Spleen (tissue), 11 donors: ENCODE data around the gene MRPS9. TPM values are rescaled to one million over a fixed set of nuclear protein-coding genes. Genes with fewer than 3 reads are reported as not detected.

Source experiments
- DNase-seq: peaks from one replicate; pipeline ENCODE4 v3.0.0-alpha.2; 2020
- H3K27ac ChIP-seq, 8 donors: fragments of 200-600 bp; sonication (generic) in 7 of 8; 1 replicate in 4 of 8; 2 replicates in 4 of 8; pipeline versions ENCODE4 v1.5.0 to v1.8.0; 2016 to 2021; ENCODE audit warnings: inconsistent platforms in 4 of 8, mild to moderate bottlenecking in 4 of 8, moderate library complexity in 1 of 8
- H3K27me3 ChIP-seq, 7 donors: fragments of 200-600 bp; sonication (generic) in 6 of 7; replicated peaks in 1 of 7; 1 replicate in 4 of 7; 2 replicates in 3 of 7; pipeline versions ENCODE4 v1.5.0 to v1.8.0; 2016 to 2021; ENCODE audit warnings: inconsistent platforms in 3 of 7, mild to moderate bottlenecking in 1 of 7
- H3K36me3 ChIP-seq, 6 donors: fragments of 200-600 bp; sonication (generic) in 5 of 6; 1 replicate in 4 of 6; 2 replicates in 2 of 6; pipeline versions ENCODE4 v1.5.0 to v1.8.0; 2016 to 2021; ENCODE audit warnings: inconsistent platforms in 2 of 6
- H3K4me1 ChIP-seq, 6 donors: fragments of 200-600 bp; sonication (generic) in 5 of 6; 1 replicate in 3 of 6; 2 replicates in 3 of 6; pipeline versions ENCODE4 v1.5.0 to v1.8.0; 2016 to 2021; ENCODE audit warnings: inconsistent platforms in 3 of 6
- H3K4me3 ChIP-seq, 8 donors: fragments of 200-600 bp; sonication (generic) in 7 of 8; 1 replicate in 4 of 8; 2 replicates in 4 of 8; pipeline versions ENCODE4 v1.5.0 to v1.8.0; 2016 to 2021; ENCODE audit warnings: inconsistent platforms in 4 of 8, mild to moderate bottlenecking in 4 of 8, moderate library complexity in 2 of 8
- H3K9me3 ChIP-seq, 8 donors: fragments of 200-600 bp; sonication (generic) in 7 of 8; 1 replicate in 4 of 8; 2 replicates in 4 of 8; pipeline versions ENCODE4 v1.5.0 to v1.8.0; 2016 to 2021; ENCODE audit warnings: inconsistent platforms in 4 of 8
- POLR2A ChIP-seq, 3 donors: fragments of 450-650 bp; IDR thresholded peaks; one replicate each; pipeline ENCODE4 v1.5.1; 2017; ENCODE audit warnings: antibody characterized with exemption in 3 of 3, mild to moderate bottlenecking in 1 of 3
- POLR2AphosphoS5 ChIP-seq, 3 donors: sonication (generic); formaldehyde crosslinking; IDR thresholded peaks; one replicate each; pipeline ENCODE4 v1.5.1; 2017; ENCODE audit warnings: antibody characterized with exemption in 3 of 3
- WGBS, 5 donors: extraction: QIAGEN DNeasy Blood & Tissue Kit in 3 of 5; methylation state at CpG; one replicate each; pipeline versions ENCODE4 v1.1.5 to v1.1.7; 2013 to 2018; 5-methylcytosine and 5-hydroxymethylcytosine counted together
- intact Hi-C: fragments of 100-400 bp; cut with DNase I; formaldehyde crosslinking; loops from one replicate; pipeline ENCODE4 v1.15.0; 2023; ENCODE audit warnings: low total_unique reads
- polyA plus RNA-seq, 3 donors: library from polyadenylated mRNA; stranded (reverse); fragments of 200-250 nt; gene quantifications; one replicate each; pipeline ENCODE4 v1.2.1, GENCODE V29; 2013
- total RNA-seq, 7 donors: library from RNA; depleted of rRNA in 3 of 7; stranded (reverse); fragments of >200 nt in 3 of 7; fragmentation: NEBNext Ultra II Directional in 4 of 7; extraction: Animal tissue kit (Norgen Biotek cat#: 25700) in 4 of 7; gene quantifications; one replicate each; pipeline versions ENCODE4 v1.1.0 to v1.2.1, GENCODE V29; 2016 to 2021
- TF ChIP-seq, protein P1 (sequence below), 11 experiments: fragments of 200-600 bp in 7 of 11; fragments of 450-650 bp in 4 of 11; sonication (generic) in 4 of 11; IDR thresholded peaks in 8 of 11; conservative IDR thresholded peaks in 3 of 11; 1 replicate in 7 of 11; 2 replicates in 4 of 11; pipeline versions ENCODE4 v1.4.0 to v1.8.0; 2016 to 2021; ENCODE audit warnings: antibody characterized with exemption in 11 of 11, inconsistent platforms in 4 of 11, mild to moderate bottlenecking in 1 of 11
- donor health status: healthy with polysubstance abuse.
- donor health status: DM: no; HTN: no; CAD: no; lungs with moderate emphysema.
- donor health status: DM: no; HTN: no; CAD: no.
- donor health status: Bipolar disorder and iron deficiency.
- donor health status: healthy.
- donor health status: DM: no; HTN: no; CAD: no.
- donor health status: DM: yes; HTN: yes; CAD: no.

The MRPS9 gene
- total and polyA plus RNA-seq, 10 donors, result 10.4 to 28.7 (median 16.0) TPM

GRCh38 chr2:105057005-105057404 is 19.1 kb downstream of the MRPS9 start:
- no peak overlapping the region for H3K4me3 ChIP-seq
- peaks cover 0 to 14% (median 3%) of the 10 kb centered on the region in 6 donors for H3K4me1 ChIP-seq
- no peaks in the 10 kb centered on the region for H3K27me3 ChIP-seq
- TF ChIP-seq POLR2A (IDR thresholded peaks at IDR 0.05), result no peak
- TF ChIP-seq, protein P1, sequence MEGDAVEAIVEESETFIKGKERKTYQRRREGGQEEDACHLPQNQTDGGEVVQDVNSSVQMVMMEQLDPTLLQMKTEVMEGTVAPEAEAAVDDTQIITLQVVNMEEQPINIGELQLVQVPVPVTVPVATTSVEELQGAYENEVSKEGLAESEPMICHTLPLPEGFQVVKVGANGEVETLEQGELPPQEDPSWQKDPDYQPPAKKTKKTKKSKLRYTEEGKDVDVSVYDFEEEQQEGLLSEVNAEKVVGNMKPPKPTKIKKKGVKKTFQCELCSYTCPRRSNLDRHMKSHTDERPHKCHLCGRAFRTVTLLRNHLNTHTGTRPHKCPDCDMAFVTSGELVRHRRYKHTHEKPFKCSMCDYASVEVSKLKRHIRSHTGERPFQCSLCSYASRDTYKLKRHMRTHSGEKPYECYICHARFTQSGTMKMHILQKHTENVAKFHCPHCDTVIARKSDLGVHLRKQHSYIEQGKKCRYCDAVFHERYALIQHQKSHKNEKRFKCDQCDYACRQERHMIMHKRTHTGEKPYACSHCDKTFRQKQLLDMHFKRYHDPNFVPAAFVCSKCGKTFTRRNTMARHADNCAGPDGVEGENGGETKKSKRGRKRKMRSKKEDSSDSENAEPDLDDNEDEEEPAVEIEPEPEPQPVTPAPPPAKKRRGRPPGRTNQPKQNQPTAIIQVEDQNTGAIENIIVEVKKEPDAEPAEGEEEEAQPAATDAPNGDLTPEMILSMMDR (IDR thresholded peaks at IDR 0.05 in 8 of 11, conservative IDR thresholded peaks at IDR 0.05 in 3 of 11), result no peak
- WGBS, 5 donors, result 58 to 73% (median 67%) methylated on average over 1 of the region's 1 CpG
- peaks cover 0 to 12% (median 2%) of the 10 kb centered on the region in 6 donors for H3K36me3 ChIP-seq
- peaks cover 0 to 6% (median 1%) of the 10 kb centered on the region in 8 donors for H3K9me3 ChIP-seq
- no peak for DNase-seq
- intact Hi-C loops, result no loop called here
- H3K27ac ChIP-seq, result no peak overlapping the region

DNA sequence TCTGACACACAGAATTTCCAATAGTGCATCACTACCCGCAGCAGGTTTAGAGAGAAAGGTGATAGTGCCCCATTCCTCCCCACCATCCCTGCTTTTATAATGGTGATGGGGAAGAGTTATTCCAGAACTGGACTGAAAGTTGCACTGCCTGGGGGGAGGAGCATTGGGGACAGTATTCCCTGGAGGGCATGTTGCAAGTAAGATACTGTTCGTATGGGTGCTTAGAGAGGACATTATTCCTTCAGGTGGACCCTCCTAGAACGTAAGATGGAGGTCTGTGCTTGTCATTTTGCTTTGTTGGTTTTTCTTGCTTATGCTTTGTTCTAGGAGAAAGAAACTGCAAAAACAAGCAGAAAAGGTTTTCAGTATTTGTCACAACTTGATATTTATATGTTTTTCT is 23.7 kb downstream of the MRPS9 start:
- DNase-seq, result no peak
- H3K9me3 ChIP-seq, result no peaks in the 10 kb centered on the region
- intact Hi-C loops, result no loop called here
- 93 to 95% (median 95%) methylated on average over 3 of the region's 3 CpGs for WGBS, 5 donors
- peaks cover 0 to 8% (median 1%) of the 10 kb centered on the region in 6 donors for H3K4me1 ChIP-seq
- H3K27ac ChIP-seq, result no peak overlapping the region
- no peaks in the 10 kb centered on the region for H3K27me3 ChIP-seq
- no peak for TF ChIP-seq POLR2AphosphoS5 (IDR thresholded peaks at IDR 0.05)
- TF ChIP-seq, protein P1 (IDR thresholded peaks at IDR 0.05 in 8 of 11, conservative IDR thresholded peaks at IDR 0.05 in 3 of 11), result no peak
- TF ChIP-seq POLR2A (IDR thresholded peaks at IDR 0.05), result no peak
- H3K36me3 ChIP-seq, result peaks cover 0 to 19% (median 0%) of the 10 kb centered on the region in 6 donors
- no peak overlapping the region for H3K4me3 ChIP-seq

DNA sequence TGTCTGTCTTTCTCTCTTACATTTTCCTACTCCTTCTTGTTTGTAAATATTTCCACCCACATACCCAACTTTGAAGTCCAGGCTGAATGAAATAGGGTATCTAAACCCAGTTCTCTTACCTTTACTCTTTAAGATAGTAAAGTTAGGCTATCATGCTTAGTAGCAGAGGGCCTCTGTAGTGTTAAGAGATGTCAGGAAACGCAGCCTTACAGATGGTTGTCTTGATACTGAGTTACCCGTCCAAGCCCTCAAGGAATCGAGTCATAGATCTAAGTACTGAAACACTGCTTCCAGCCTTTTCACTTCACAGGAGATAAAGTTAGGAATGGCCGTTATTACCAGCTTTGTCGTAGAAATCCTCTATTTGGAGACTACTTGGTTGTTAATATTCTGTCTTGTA is 24.3 kb downstream of the MRPS9 start:
- WGBS, 5 donors, result 91 to 95% (median 93%) methylated on average over 5 of the region's 5 CpGs
- TF ChIP-seq, protein P1 (IDR thresholded peaks at IDR 0.05 in 8 of 11, conservative IDR thresholded peaks at IDR 0.05 in 3 of 11), result no peak
- TF ChIP-seq POLR2AphosphoS5 (IDR thresholded peaks at IDR 0.05) (no peak), POLR2A (IDR thresholded peaks at IDR 0.05) (no peak)
- no peaks in the 10 kb centered on the region for H3K27me3 ChIP-seq
- no peak overlapping the region for H3K27ac ChIP-seq
- H3K4me3 ChIP-seq, result no peak overlapping the region
- DNase-seq, result no peak
- intact Hi-C loops, result no loop called here
- peaks cover 0 to 19% (median 0%) of the 10 kb centered on the region in 6 donors for H3K36me3 ChIP-seq
- H3K9me3 ChIP-seq, result no peaks in the 10 kb centered on the region
- peaks cover 0 to 3% (median under 1%) of the 10 kb centered on the region in 6 donors for H3K4me1 ChIP-seq

- Histone ChIP-seq H3K27me3 (no peaks in the 10 kb centered on the region), H3K4me3 (no peak overlapping the region), H3K36me3 (peaks cover 0 to 29% (median 0%) of the 10 kb centered on the region in 6 donors), H3K27ac (no peak overlapping the region), H3K9me3 (no peaks in the 10 kb centered on the region), H3K4me1 (peaks cover 0 to 10% (median 0%) of the 10 kb centered on the region in 6 donors)
- TF ChIP-seq POLR2AphosphoS5 (IDR thresholded peaks at IDR 0.05), result no peak
- 80 to 94% (median 91%) methylated on average over 1 of the region's 1 CpG for WGBS, 5 donors
- DNase-seq, result no peak
- intact Hi-C loops, result no loop called here
Measured at GRCh38 chr2:105068387-105068786, 30.5 kb downstream of the MRPS9 start.

DNA sequence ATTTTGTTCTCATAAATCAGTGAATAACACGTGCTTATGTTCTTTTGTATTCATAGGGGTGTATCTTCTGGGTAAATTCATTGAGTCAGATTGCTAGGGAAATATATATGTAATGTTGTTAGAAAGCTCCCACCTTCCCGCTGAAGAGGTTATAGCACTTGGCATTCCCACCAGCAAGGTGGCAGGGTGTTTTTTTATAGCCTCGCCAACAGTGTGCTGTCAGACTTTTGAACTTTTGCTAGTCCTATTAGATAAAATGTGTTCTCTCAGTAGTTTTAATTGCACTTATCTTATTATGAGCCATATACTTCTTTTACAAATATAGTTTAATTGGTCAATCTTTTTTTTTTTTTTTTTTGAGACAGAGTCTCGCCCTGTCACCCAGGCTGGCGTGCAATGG is 31.0 kb downstream of the MRPS9 start:
- no peak overlapping the region for H3K4me3 ChIP-seq
- intact Hi-C loops, result no loop called here
- DNase-seq, result no peak
- peaks cover 0 to 10% (median 0%) of the 10 kb centered on the region in 6 donors for H3K4me1 ChIP-seq
- peaks cover 0 to 31% (median 0%) of the 10 kb centered on the region in 6 donors for H3K36me3 ChIP-seq
- H3K27me3 ChIP-seq, result no peaks in the 10 kb centered on the region
- H3K9me3 ChIP-seq, result no peaks in the 10 kb centered on the region
- no peak for TF ChIP-seq POLR2AphosphoS5 (IDR thresholded peaks at IDR 0.05)
- TF ChIP-seq, protein P1 (IDR thresholded peaks at IDR 0.05 in 8 of 11, conservative IDR thresholded peaks at IDR 0.05 in 3 of 11), result no peak
- TF ChIP-seq POLR2A (IDR thresholded peaks at IDR 0.05), result no peak
- no peak overlapping the region for H3K27ac ChIP-seq
- WGBS, 5 donors, result 95 to 97% (median 96%) methylated on average over 5 of the region's 5 CpGs
